HEK293T (cell line): ENCODE data around the gene SPATA13.

Source experiments
- CTCF ChIA-PET: fragments of 350-600 bp; formaldehyde crosslinking; extraction: SDS; loops from one replicate; lab custom pipeline; 2021; ENCODE audit warnings: antibody characterized with exemption, inconsistent platforms; lab: Yijun Ruan, JAX
- POLR2A ChIA-PET: fragments of 350-600 bp; formaldehyde crosslinking; extraction: SDS; loops from one replicate; lab custom pipeline; 2020; ENCODE audit warnings: antibody characterized with exemption, inconsistent platforms; lab: Yijun Ruan, JAX
- DNase-seq: peaks from one replicate; pipeline ENCODE4 v3.0.0; 2012; ENCODE audit warnings: mixed read lengths; ENCODE audit errors: extremely low spot score
- ARNT ChIP-seq: fragments of 450-650 bp; IDR thresholded peaks from 2 replicates; pipeline ENCODE4 v1.6.1; 2017; ENCODE audit warnings: mild to moderate bottlenecking
- BHLHE40 ChIP-seq: fragments of 450-650 bp; IDR thresholded peaks from 2 replicates; pipeline ENCODE4 v1.6.1; 2016; ENCODE audit warnings: mild to moderate bottlenecking, moderate library complexity, borderline replicate concordance
- CTBP1 ChIP-seq: fragments of 450-650 bp; IDR thresholded peaks from 2 replicates; pipeline ENCODE4 v1.6.1; 2016; ENCODE audit warnings: borderline replicate concordance
- ELF4 ChIP-seq: fragments of 450-650 bp; IDR thresholded peaks from 2 replicates; pipeline ENCODE4 v1.6.1; 2017; ENCODE audit warnings: antibody characterized with exemption
- FOXA1 ChIP-seq: fragments of 450-650 bp; IDR thresholded peaks from 2 replicates; pipeline ENCODE4 v1.6.1; 2016; ENCODE audit warnings: mild to moderate bottlenecking
- FOXK2 ChIP-seq: fragments of 450-650 bp; IDR thresholded peaks from 2 replicates; pipeline ENCODE4 v1.6.1; 2016; ENCODE audit warnings: mild to moderate bottlenecking
- FOXM1 ChIP-seq: fragments of 450-650 bp; IDR thresholded peaks from 2 replicates; pipeline ENCODE4 v1.6.1; 2017; ENCODE audit warnings: mild to moderate bottlenecking, borderline replicate concordance
- HDGF ChIP-seq: fragments of 450-650 bp; IDR thresholded peaks from 2 replicates; pipeline ENCODE4 v1.6.1; 2017; ENCODE audit warnings: antibody characterized with exemption, borderline replicate concordance
- L3MBTL2 ChIP-seq: fragments of 450-650 bp; conservative IDR thresholded peaks from 2 replicates; pipeline ENCODE4 v1.6.1; 2016; ENCODE audit warnings: mild to moderate bottlenecking
- LEF1 ChIP-seq: fragments of 450-650 bp; IDR thresholded peaks from 2 replicates; pipeline ENCODE4 v1.6.1; 2017; ENCODE audit warnings: mild to moderate bottlenecking, borderline replicate concordance
- NFRKB ChIP-seq: fragments of 450-650 bp; IDR thresholded peaks from 2 replicates; pipeline ENCODE4 v1.6.1; 2016; ENCODE audit warnings: mild to moderate bottlenecking, moderate library complexity
- SP1 ChIP-seq: fragments of 450-650 bp; IDR thresholded peaks from 2 replicates; pipeline ENCODE4 v1.6.1; 2017
- SUZ12 ChIP-seq: fragments of 450-650 bp; IDR thresholded peaks from 2 replicates; pipeline ENCODE4 v1.6.1; 2016; ENCODE audit warnings: mild to moderate bottlenecking
- TARDBP ChIP-seq: fragments of 450-650 bp; IDR thresholded peaks from 2 replicates; pipeline ENCODE4 v1.6.1; 2016
- ZNF384 ChIP-seq: fragments of 450-650 bp; IDR thresholded peaks from 2 replicates; pipeline ENCODE4 v1.6.1; 2016
- TF ChIP-seq, protein P1 (sequence below): fragments of 450-650 bp; IDR thresholded peaks from 2 replicates; pipeline ENCODE4 v1.6.1; 2016

SPATA13 gene

DNA sequence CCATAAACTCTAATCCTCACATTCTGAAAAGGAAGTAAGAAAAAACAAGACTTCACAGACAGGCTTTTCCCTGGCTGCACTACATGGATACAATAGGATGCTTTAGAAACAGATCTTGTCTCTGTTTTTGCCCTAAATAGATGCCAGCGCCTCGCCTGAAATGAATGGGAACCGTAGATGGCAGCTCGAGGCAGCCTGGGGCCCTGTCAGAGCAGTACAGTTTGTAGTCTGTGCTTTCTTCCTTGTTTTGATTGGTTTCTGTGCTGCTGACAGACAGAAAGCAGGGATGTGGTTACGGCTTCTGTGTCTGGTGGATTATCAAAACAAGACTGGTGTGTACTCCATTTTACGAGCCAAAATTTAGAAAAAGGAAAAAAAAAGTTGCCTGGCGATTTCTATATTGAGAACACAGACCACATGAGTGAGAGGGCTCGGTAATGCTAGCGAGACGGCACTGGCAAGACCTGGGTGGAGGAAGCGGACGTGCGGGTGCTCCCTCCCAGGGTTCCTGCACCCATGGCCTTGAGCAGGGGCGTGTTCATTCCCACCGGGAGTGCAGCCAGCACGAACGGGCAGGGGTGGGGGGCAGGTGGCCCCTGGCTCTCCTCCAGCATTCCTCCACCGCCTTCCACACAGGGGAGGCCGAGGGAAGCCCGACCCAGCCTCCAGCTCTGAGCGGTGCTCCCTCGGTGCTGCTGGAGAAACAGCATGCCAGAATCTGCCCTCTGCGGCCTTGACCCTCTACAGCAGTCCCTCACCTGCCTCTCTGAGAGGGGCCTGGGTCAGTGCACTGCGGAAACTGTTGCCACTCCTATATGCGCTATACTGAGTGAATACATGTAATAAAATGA lies 111.3 kb downstream of the SPATA13 start:
- peak; percentile 32 for DNase-seq
- CTCF ChIA-PET: interaction anchor here (1.0 kb wide), 1 partner anchor 43 kb away, joined by 3 read pairs; no protein-coding TSS in a partner anchor
- no peak for TF ChIP-seq SUZ12
- no peak for TF ChIP-seq BHLHE40
- no peak for TF ChIP-seq ARNT
- TF ChIP-seq, protein P1, sequence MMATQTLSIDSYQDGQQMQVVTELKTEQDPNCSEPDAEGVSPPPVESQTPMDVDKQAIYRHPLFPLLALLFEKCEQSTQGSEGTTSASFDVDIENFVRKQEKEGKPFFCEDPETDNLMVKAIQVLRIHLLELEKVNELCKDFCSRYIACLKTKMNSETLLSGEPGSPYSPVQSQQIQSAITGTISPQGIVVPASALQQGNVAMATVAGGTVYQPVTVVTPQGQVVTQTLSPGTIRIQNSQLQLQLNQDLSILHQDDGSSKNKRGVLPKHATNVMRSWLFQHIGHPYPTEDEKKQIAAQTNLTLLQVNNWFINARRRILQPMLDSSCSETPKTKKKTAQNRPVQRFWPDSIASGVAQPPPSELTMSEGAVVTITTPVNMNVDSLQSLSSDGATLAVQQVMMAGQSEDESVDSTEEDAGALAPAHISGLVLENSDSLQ: peak; percentile 83
- 0 out of 2 replicates have a peak, but pooled peaks have one; percentile 39 for TF ChIP-seq ZNF384
- TF ChIP-seq TARDBP: no peak
- TF ChIP-seq FOXK2: no peak
- TF ChIP-seq LEF1: no peak
- peak; percentile 27; the same call in 1 of the 2 replicates for TF ChIP-seq L3MBTL2
- POLR2A ChIA-PET: no interaction called here

DNA sequence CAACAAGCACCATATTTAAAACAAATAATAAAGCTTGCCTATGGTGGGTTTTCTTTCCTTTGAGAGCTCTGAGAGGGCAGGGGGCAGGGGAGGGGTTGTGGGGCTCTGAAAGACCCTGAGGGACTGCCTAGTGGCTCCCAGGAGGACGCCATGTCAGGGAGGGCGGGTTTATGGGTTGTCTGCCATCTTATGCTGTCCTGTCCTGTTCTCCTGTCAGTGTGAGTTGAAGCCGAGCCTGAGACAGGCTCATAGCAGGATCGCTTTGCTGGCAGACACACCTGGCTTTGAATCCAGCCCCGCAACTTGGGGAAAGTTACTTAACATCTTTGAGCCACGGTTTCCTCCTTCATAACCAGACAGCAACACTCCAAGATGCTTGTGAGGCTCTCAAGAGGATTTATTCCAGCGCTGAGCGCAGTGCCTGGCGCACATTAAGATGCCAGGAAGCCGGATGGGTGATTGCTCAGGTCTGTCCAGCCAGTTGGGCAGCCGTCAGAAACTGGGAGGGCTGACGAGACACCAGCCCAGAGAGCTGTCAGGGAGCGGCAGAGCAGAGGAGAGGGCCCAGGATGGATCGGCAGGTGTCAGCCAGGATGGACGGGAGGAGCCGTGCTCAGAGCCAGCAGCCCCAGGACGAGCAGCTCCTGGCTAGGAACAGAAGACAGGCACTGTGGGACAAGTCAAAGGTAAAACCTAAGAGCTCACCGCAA lies 112.1 kb downstream of the SPATA13 start:
- ChIA-PET CTCF (interaction anchor here (0.6 to 1.0 kb wide), 2 partner anchors 44 to 212 kb away, joined by 3 to 4 read pairs; no protein-coding TSS in a partner anchor), POLR2A (no interaction called here)
- TF ChIP-seq BHLHE40: no peak
- no peak for TF ChIP-seq FOXA1
- no peak for TF ChIP-seq FOXM1
- TF ChIP-seq LEF1: no peak
- TF ChIP-seq ZNF384: no peak
- TF ChIP-seq NFRKB: no peak
- DNase-seq: no peak

DNA sequence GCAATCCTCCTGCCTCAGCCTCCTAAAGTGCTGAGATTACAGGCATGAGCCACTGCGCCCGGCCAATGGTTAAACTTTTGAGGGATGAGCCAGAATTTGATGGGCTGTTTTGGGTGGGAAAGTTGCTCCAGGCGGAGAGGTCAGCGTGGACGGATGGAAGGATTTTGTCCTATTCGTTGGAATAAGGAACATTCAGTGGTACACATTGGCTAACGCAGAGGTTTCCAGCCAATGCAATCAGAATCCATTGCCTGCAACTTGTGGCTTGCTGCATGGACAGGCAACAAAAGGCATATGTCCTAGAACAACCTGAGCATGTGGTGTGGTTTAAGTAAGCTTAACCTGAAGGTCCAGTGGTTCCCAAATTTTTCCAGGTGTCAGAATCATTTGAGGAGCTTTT lies 113.4 kb downstream of the SPATA13 start:
- TF ChIP-seq FOXA1 (no peak), BHLHE40 (no peak), TARDBP (no peak), CTBP1 (no peak), SP1 (no peak), L3MBTL2 (no peak), ZNF384 (no peak), LEF1 (no peak), SUZ12 (no peak), ELF4 (no peak), FOXK2 (no peak), HDGF (no peak), NFRKB (no peak), FOXM1 (no peak)
- TF ChIP-seq, protein P1: no peak
- no peak for DNase-seq
- ChIA-PET CTCF (no interaction called here), POLR2A (no interaction called here)

DNA sequence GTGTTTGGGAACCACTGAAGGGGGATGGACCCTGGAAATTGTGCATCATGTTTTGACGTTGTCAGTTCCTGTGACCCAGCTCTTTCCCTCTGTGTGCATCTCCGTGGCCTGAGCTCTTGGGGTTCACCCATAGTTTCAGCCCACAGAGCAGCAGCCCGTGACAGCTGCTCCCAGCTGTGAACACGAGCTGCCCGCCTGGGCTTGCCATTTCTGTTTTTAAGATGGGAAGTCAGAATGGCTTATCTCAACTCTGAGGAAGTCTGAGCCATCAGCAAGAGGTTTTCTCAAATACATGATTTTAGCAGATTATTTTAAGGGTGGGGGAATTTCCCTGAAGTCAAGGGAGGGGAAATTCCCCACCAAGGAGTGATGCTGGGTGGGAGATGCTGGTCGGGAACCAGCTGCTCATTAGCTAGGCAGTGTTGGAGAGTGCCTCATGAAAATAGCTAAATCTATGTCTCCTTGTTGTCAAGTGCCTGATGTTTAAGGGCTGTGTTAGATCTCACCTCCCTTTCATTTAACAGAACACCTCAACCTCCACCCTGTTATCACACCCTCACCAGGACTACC lies 114.0 kb downstream of the SPATA13 start:
- ChIA-PET CTCF (no interaction called here), POLR2A (no interaction called here)
- TF ChIP-seq ELF4 (no peak), FOXA1 (no peak), NFRKB (no peak), SUZ12 (no peak), L3MBTL2 (no peak), ZNF384 (no peak), ARNT (no peak), TARDBP (no peak), FOXK2 (no peak), HDGF (no peak), FOXM1 (no peak), CTBP1 (no peak)
- DNase-seq: no peak

DNA sequence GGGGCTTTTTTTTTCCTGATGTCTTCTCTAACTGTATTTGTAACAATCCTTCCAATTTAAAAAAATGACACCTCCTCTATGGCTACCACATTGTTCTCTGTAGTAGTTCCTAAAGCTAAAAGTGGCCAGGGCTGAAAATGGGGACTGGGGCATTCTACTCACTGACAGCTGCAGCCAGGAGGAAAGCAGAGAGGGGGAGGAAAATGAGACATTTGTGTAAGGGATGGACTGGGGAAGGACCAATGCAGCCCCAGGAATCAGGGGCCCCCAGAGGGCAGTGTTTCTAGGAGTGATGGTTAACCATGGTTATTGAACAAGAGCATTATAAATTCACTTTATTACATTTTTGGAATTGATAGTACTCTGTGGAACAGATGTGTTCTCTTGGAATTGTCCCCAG lies 114.5 kb downstream of the SPATA13 start:
- POLR2A ChIA-PET: no interaction called here
- CTCF ChIA-PET: no interaction called here
- no peak for DNase-seq
- TF ChIP-seq BHLHE40 (no peak), L3MBTL2 (no peak), HDGF (no peak), LEF1 (no peak)

DNA sequence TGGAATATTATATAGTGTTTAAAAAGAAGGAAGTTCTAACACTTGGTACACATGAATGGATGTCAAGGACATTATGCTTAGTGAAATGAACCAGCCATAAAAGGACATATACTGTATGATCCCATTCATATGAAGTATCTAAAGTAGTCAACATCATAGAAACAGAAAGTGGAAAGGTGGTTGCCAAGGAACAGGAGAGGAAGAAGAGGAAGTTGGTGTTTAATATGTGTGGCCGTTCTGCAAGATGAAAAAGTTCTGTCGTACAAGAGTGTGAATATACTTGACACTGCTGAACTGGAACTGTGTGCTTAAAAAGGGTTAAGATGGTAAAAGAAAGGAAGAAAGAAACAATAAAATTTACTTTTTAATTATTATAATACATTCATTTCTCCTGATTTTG lies 115.8 kb downstream of the SPATA13 start:
- no peak for TF ChIP-seq NFRKB
- TF ChIP-seq, protein P1: no peak
- no peak for TF ChIP-seq CTBP1
- DNase-seq: no peak
- CTCF ChIA-PET: no interaction called here
- POLR2A ChIA-PET: no interaction called here
